ENCODE results near the gene SLC6A6.

DNA sequence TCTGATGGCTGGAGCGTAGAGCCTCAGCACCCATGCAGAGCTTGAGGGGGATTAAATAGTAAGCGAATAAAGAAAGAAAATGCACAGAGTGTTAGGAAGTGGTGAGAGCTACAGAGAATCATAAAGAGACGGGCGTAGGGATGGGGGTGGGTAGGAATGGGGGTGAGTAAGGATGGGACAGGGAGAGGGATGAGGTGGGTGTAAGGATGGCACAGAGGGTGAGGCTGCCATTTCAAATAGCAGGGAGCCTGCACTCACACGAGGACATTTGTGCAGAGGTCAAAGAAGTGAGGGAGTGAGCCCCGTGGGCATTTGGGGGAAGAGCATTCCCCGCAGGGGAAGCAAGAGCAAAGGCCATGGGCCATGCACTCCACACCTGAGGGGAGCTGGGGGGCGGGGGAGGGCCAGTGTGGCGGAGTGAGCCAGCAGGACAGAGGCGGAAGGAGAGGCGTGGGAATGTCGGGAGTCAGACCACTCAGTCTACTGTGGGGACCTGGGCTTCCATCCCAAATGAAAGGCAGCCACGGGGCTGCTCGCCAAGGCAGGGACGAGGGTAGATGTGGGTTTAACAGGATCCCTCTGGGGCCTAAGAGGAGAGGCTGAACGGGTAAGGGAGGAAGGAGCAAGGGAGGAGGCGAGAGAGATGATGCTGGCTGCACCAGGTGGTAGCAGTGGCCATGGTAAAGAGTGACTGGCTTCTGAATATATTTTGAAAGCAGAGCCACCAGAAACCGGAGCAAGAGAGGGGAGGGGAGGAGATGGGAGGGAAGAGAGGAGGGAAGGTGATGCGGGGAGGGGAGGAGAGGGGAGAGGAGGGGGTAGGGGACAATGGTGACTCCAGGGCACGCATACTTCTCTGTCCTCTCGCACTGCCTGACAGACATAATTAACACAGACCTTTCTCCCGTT is 35.2 kb upstream of the SLC6A6 start:
- TF ChIP-seq, protein P1, sequence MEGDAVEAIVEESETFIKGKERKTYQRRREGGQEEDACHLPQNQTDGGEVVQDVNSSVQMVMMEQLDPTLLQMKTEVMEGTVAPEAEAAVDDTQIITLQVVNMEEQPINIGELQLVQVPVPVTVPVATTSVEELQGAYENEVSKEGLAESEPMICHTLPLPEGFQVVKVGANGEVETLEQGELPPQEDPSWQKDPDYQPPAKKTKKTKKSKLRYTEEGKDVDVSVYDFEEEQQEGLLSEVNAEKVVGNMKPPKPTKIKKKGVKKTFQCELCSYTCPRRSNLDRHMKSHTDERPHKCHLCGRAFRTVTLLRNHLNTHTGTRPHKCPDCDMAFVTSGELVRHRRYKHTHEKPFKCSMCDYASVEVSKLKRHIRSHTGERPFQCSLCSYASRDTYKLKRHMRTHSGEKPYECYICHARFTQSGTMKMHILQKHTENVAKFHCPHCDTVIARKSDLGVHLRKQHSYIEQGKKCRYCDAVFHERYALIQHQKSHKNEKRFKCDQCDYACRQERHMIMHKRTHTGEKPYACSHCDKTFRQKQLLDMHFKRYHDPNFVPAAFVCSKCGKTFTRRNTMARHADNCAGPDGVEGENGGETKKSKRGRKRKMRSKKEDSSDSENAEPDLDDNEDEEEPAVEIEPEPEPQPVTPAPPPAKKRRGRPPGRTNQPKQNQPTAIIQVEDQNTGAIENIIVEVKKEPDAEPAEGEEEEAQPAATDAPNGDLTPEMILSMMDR (IDR thresholded peaks at IDR 0.05; ENCODE audit: low read depth, low read length, missing input control): no peak
- TF ChIP-seq, protein P2, sequence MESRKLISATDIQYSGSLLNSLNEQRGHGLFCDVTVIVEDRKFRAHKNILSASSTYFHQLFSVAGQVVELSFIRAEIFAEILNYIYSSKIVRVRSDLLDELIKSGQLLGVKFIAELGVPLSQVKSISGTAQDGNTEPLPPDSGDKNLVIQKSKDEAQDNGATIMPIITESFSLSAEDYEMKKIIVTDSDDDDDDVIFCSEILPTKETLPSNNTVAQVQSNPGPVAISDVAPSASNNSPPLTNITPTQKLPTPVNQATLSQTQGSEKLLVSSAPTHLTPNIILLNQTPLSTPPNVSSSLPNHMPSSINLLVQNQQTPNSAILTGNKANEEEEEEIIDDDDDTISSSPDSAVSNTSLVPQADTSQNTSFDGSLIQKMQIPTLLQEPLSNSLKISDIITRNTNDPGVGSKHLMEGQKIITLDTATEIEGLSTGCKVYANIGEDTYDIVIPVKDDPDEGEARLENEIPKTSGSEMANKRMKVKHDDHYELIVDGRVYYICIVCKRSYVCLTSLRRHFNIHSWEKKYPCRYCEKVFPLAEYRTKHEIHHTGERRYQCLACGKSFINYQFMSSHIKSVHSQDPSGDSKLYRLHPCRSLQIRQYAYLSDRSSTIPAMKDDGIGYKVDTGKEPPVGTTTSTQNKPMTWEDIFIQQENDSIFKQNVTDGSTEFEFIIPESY (IDR thresholded peaks at IDR 0.05): no peak
- TF ChIP-seq GABPA (IDR thresholded peaks at IDR 0.05 in 1 of 2, conservative IDR thresholded peaks at IDR 0.05 in 1 of 2) (no peak), HNF4A (conservative IDR thresholded peaks at IDR 0.05) (no peak), TAF1 (conservative IDR thresholded peaks at IDR 0.05) (no peak), SP1 (IDR thresholded peaks at IDR 0.05) (no peak), YY1 (IDR thresholded peaks at IDR 0.05) (no peak), JUND (IDR thresholded peaks at IDR 0.05) (no peak)
- TF ChIP-seq, protein P3, sequence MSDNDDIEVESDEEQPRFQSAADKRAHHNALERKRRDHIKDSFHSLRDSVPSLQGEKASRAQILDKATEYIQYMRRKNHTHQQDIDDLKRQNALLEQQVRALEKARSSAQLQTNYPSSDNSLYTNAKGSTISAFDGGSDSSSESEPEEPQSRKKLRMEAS (IDR thresholded peaks at IDR 0.05): no peak
- TF ChIP-seq, protein P4, sequence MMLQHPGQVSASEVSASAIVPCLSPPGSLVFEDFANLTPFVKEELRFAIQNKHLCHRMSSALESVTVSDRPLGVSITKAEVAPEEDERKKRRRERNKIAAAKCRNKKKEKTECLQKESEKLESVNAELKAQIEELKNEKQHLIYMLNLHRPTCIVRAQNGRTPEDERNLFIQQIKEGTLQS (IDR thresholded peaks at IDR 0.05): no peak
- TF ChIP-seq, protein P5, sequence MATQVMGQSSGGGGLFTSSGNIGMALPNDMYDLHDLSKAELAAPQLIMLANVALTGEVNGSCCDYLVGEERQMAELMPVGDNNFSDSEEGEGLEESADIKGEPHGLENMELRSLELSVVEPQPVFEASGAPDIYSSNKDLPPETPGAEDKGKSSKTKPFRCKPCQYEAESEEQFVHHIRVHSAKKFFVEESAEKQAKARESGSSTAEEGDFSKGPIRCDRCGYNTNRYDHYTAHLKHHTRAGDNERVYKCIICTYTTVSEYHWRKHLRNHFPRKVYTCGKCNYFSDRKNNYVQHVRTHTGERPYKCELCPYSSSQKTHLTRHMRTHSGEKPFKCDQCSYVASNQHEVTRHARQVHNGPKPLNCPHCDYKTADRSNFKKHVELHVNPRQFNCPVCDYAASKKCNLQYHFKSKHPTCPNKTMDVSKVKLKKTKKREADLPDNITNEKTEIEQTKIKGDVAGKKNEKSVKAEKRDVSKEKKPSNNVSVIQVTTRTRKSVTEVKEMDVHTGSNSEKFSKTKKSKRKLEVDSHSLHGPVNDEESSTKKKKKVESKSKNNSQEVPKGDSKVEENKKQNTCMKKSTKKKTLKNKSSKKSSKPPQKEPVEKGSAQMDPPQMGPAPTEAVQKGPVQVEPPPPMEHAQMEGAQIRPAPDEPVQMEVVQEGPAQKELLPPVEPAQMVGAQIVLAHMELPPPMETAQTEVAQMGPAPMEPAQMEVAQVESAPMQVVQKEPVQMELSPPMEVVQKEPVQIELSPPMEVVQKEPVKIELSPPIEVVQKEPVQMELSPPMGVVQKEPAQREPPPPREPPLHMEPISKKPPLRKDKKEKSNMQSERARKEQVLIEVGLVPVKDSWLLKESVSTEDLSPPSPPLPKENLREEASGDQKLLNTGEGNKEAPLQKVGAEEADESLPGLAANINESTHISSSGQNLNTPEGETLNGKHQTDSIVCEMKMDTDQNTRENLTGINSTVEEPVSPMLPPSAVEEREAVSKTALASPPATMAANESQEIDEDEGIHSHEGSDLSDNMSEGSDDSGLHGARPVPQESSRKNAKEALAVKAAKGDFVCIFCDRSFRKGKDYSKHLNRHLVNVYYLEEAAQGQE (IDR thresholded peaks at IDR 0.05): no peak

Data from liver (tissue), 3 donors.